SK-N-MC (cell line): ENCODE results near the gene RAB6D.
"Not testable (repeated sequence)": the region's sequence is repeated elsewhere in the genome, so short reads cannot be mapped to it uniquely, and the experiment has no call there.

ENCODE experiments used
- DNase-seq: peaks from one replicate; pipeline ENCODE4 v3.0.0-alpha.2; 2011; ENCODE audit warnings: low read depth, low spot score
- H3K27ac ChIP-seq: fragments of 200-600 bp; sonication (generic); 2 replicates; pipeline ENCODE4 v1.5.1; 2016; ENCODE audit warnings: mixed run types
- H3K36me3 ChIP-seq: fragments of 200-600 bp; sonication (generic); 2 replicates; pipeline ENCODE4 v1.6.1; 2017; ENCODE audit warnings: antibody characterized with exemption, low read length, mixed read lengths; ENCODE audit not compliant: insufficient read depth
- H3K4me3 ChIP-seq: fragments of 200-600 bp; sonication (generic); 2 replicates; pipeline ENCODE4 v1.5.1; 2016
- H3K9ac ChIP-seq: fragments of 200-600 bp; sonication (generic); 2 replicates; pipeline ENCODE4 v1.8.0; 2017; ENCODE audit warnings: mixed run types, mixed read lengths; ENCODE audit not compliant: insufficient read length
- H3K9me3 ChIP-seq: fragments of 200-600 bp; sonication (generic); 2 replicates; pipeline ENCODE4 v1.6.1; 2017; ENCODE audit warnings: low read depth, mild to moderate bottlenecking, antibody characterized with exemption, low read length, moderate library complexity, mixed read lengths
- EZH2 ChIP-seq: fragments of 200-600 bp; sonication (generic); IDR thresholded peaks from one replicate; pipeline ENCODE4 v1.6.1; 2017; ENCODE audit warnings: antibody characterized with exemption
- FOXP2 ChIP-seq: optimal IDR thresholded peaks from 2 replicates; pipeline ENCODE3; 2011; ENCODE audit warnings: mild to moderate bottlenecking, moderate library complexity; ENCODE audit not compliant: insufficient read depth; ENCODE audit errors: extremely low read length, control extremely low read depth
- POLR2AphosphoS5 ChIP-seq: IDR thresholded peaks from 2 replicates; pipeline ENCODE4 v1.6.1; 2012; ENCODE audit warnings: mild to moderate bottlenecking, low read depth, low read length, borderline replicate concordance

RAB6D gene

DNA sequence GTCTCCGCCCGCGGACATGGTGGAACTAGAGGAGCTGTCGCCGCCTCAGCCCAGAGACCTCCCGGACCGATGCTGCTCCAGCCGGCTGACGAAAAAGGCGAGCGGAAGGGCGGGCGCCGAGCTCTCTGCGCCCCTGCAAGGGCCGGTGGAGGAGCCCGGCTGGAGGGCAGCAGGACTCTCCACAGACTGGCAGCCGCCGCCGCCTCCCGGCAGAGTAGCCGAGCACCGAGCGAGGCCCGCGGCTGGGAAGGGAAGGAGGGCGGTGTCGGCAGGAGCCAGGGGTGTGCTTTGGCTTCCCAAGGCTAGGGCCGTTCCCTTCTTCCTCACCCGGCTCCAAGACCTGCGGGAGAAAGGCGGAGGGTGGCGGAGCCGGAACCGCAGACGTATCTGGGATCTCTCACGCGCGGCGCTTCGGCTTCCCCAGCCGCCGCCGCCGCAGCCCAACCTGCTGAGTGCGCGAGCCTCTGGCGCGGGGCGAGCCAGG lies at the start of gene RAB6D:
TSS of gene RAB6D (minus strand) at position 466 of the 484 bp plus-strand sequence. CDS start at position 18, 448 bp downstream.
- peak within 1 kb of the TSS; percentile 74 for H3K4me3 ChIP-seq
- H3K9ac ChIP-seq, H3K9me3 ChIP-seq, H3K27ac ChIP-seq, DNase-seq, H3K36me3 ChIP-seq: not testable (repeated sequence)

GRCh38 chr2:131413148-131413747 lies 49.3 kb upstream of the RAB6D start:
- H3K36me3 ChIP-seq = no peaks in the 10 kb centered on the region
- no peak overlapping the region for H3K27ac ChIP-seq
- DNase-seq = peak; percentile 47
- no peak overlapping the region for H3K4me3 ChIP-seq
- no peak for TF ChIP-seq EZH2
- no peak for TF ChIP-seq FOXP2
- TF ChIP-seq POLR2AphosphoS5 = no peak
- no peak overlapping the region for H3K9ac ChIP-seq
- H3K9me3 ChIP-seq = no peaks in the 10 kb centered on the region

DNA sequence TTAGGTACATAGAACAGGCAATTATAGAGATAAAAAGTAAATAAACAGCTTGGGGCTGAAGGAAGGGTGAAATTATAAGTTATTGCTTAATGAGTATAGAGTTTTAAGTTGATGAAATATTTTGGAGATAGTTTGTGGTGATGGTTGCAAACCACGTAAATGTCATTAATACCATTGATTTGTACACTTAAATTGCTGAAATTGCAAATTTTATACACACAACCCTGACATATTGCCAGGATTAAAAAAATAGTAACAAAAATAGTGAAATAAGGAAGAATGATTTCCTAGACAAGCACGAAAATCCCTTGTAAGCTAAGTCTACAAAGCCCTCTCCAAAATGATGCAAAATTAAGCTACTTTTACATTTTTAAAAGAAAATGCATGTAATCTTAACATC lies 46.2 kb upstream of the RAB6D start:
- DNase-seq = no peak
- H3K4me3 ChIP-seq = no peak overlapping the region
- TF ChIP-seq POLR2AphosphoS5 (no peak), FOXP2 (no peak), EZH2 (no peak)
- no peaks in the 10 kb centered on the region for H3K9me3 ChIP-seq
- no peak overlapping the region for H3K27ac ChIP-seq
- no peaks in the 10 kb centered on the region for H3K36me3 ChIP-seq
- H3K9ac ChIP-seq = no peak overlapping the region

DNA sequence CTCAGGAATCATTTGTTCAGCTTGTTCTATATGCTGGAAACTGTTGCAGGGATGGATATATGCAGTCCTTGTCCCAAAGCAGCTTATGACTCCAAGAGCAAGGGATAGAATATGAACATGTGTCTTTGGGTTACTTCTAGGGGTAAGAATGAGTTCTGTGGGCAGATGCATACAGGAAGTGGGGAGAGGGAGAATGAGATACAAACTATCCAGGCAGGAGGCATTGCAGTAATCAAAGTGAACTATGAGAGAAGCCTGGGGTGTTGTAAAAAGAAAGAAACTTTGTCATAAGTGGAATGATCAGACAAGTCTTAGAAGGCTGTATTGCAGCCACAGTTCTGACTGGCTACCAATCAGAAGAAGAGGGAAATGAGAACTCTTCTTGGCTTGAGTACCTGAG lies 44.8 kb upstream of the RAB6D start:
- Histone ChIP-seq H3K9me3 (no peaks in the 10 kb centered on the region), H3K27ac (no peak overlapping the region), H3K36me3 (no peaks in the 10 kb centered on the region), H3K9ac (no peak overlapping the region), H3K4me3 (no peak overlapping the region)
- no peak for DNase-seq
- TF ChIP-seq POLR2AphosphoS5 (no peak), EZH2 (no peak), FOXP2 (no peak)

GRCh38 chr2:131408207-131408606 lies 44.2 kb upstream of the RAB6D start:
- Histone ChIP-seq H3K9me3 (no peaks in the 10 kb centered on the region), H3K4me3 (no peak overlapping the region), H3K9ac (no peak overlapping the region), H3K36me3 (no peaks in the 10 kb centered on the region), H3K27ac (no peak overlapping the region)
- TF ChIP-seq FOXP2 = no peak
- no peak for TF ChIP-seq POLR2AphosphoS5
- no peak for TF ChIP-seq EZH2
- DNase-seq = no peak

DNA sequence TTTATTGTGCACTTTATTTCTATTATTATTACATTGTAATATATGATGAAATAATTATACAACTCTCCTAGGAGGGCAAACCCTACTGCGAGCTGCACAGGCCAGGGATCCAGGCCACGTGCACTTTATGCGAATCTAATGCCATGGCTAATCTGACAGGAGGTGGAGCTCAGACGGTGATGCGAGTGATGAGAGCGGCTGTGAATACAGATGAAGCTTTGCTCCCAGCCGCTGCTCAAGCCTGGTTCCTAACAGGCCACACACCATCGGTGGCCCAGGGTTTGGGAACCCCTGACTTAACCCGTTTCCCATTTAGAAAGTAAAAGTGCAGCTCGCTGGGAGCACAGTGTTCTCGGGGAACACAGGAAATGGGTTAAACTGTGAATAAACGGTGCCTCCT lies 40.8 kb upstream of the RAB6D start:
- Histone ChIP-seq H3K27ac (no peak overlapping the region), H3K4me3 (no peak overlapping the region), H3K36me3 (no peaks in the 10 kb centered on the region), H3K9me3 (no peaks in the 10 kb centered on the region), H3K9ac (no peak overlapping the region)
- no peak for DNase-seq
- TF ChIP-seq EZH2 (no peak), POLR2AphosphoS5 (no peak)

GRCh38 chr2:131402320-131403039 lies 38.5 kb upstream of the RAB6D start:
- Histone ChIP-seq H3K9ac (no peak overlapping the region), H3K9me3 (no peaks in the 10 kb centered on the region), H3K27ac (no peak overlapping the region), H3K36me3 (no peaks in the 10 kb centered on the region), H3K4me3 (no peak overlapping the region)
- TF ChIP-seq EZH2 (no peak), POLR2AphosphoS5 (no peak), FOXP2 (no peak)
- DNase-seq = no peak

DNA sequence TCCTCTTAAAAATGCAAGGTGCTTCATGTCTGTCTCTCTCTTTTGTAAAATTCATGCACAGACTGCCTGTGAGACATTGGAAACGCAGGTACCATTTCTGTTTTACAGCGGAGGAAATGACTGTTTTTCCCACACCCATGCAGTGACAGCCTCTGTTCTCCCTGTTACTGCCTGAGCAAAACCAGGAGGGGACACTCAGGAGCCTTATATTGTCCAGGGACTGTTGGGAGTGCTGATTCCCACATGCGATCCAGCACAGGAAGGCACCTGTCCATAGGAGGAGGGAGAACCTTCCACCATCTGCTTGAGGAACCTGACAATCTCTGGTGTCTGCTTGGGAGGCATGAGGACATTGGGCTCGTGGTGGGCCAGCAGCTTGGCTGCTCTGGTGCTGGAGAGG lies 36.9 kb upstream of the RAB6D start:
- H3K27ac ChIP-seq = no peak overlapping the region
- no peak for TF ChIP-seq EZH2
- TF ChIP-seq POLR2AphosphoS5 = no peak
- no peak for TF ChIP-seq FOXP2
- H3K4me3 ChIP-seq = no peak overlapping the region
- H3K36me3 ChIP-seq = no peaks in the 10 kb centered on the region
- DNase-seq = no peak
- no peak overlapping the region for H3K9ac ChIP-seq
- H3K9me3 ChIP-seq = no peaks in the 10 kb centered on the region

- not testable (repeated sequence) for H3K9me3 ChIP-seq, H3K4me3 ChIP-seq, DNase-seq, H3K36me3 ChIP-seq, H3K9ac ChIP-seq, H3K27ac ChIP-seq
These were observed 36.5 kb upstream of the RAB6D start for GRCh38 chr2:131400441-131400840.

DNA sequence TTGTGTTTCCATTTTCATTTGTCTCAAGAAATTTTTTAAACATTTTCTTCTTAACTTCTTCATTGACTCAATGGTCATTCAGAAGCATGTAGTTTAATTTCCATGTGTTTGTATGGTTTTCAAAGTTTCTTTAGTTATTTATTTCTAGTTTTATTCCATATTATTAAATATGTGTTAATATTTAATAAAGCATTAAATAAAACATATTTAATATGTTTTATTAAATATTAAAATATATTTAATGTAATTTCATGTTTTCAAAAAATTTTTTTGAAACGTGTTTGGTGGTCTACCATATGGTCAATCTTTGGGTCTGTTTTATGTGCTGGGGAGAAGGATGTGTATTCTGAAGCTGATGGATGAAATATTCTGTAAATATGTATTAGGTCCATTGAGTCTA lies 32.2 kb upstream of the RAB6D start:
- H3K9ac ChIP-seq, H3K27ac ChIP-seq, DNase-seq, H3K36me3 ChIP-seq, H3K9me3 ChIP-seq, H3K4me3 ChIP-seq: not testable (repeated sequence)

- not testable (repeated sequence) for H3K9ac ChIP-seq, H3K36me3 ChIP-seq, H3K9me3 ChIP-seq, H3K27ac ChIP-seq, DNase-seq, H3K4me3 ChIP-seq
These were observed 31.2 kb upstream of the RAB6D start for GRCh38 chr2:131395024-131395645.
